WTC11 (cell line): ENCODE data around the gene KLHL29.

Experiments used
- ATF1 ChIP-seq: sonication (generic); formaldehyde crosslinking; IDR thresholded peaks from 2 replicates; pipeline ENCODE4 v1.8.1; 2023; ENCODE audit warnings: mild to moderate bottlenecking, moderate library complexity, missing genetic modification reagents
- CREB1 ChIP-seq: sonication (generic); formaldehyde crosslinking; IDR thresholded peaks from 2 replicates; pipeline ENCODE4 v1.8.0; 2023; ENCODE audit warnings: mild to moderate bottlenecking, missing genetic modification reagents
- CTCF ChIP-seq: fragments of 200-600 bp; IDR thresholded peaks from 2 replicates; pipeline ENCODE4 v1.8.0; 2022; ENCODE audit warnings: antibody characterized with exemption
- ESRRA ChIP-seq: sonication (generic); formaldehyde crosslinking; IDR thresholded peaks from 2 replicates; pipeline ENCODE4 v1.8.1; 2022; ENCODE audit warnings: mild to moderate bottlenecking, missing genetic modification reagents, borderline replicate concordance
- RORB ChIP-seq: fragments of 250-450 bp; sonication (Bioruptor Pico); IDR thresholded peaks from 2 replicates; pipeline ENCODE4 v1.9.0; 2021; ENCODE audit warnings: mild to moderate bottlenecking
- TCF7 ChIP-seq: sonication (generic); formaldehyde crosslinking; IDR thresholded peaks from 2 replicates; pipeline ENCODE4 v1.8.0; 2022; ENCODE audit warnings: mild to moderate bottlenecking, low read depth, missing genetic modification reagents, moderate library complexity
- TP53 ChIP-seq: sonication (generic); formaldehyde crosslinking; IDR thresholded peaks from 2 replicates; pipeline ENCODE4 v1.8.1; 2023; ENCODE audit warnings: mild to moderate bottlenecking, missing genetic modification reagents
- ZNF232 ChIP-seq: sonication (generic); formaldehyde crosslinking; IDR thresholded peaks from 2 replicates; pipeline ENCODE4 v1.8.0; 2022; ENCODE audit warnings: mild to moderate bottlenecking, missing genetic modification reagents
- ZNF263 ChIP-seq: sonication (generic); formaldehyde crosslinking; IDR thresholded peaks from 2 replicates; pipeline ENCODE4 v1.8.1; 2022; ENCODE audit warnings: low read depth, mild to moderate bottlenecking, moderate library complexity, missing genetic modification reagents
- ZNF416 ChIP-seq: fragments of 250-450 bp; sonication (Bioruptor Pico); IDR thresholded peaks from 2 replicates; pipeline ENCODE4 v1.9.0; 2021; ENCODE audit warnings: mild to moderate bottlenecking, inconsistent platforms
- TF ChIP-seq, protein P1 (sequence below): sonication (generic); formaldehyde crosslinking; conservative IDR thresholded peaks from 2 replicates; pipeline ENCODE4 v1.8.1; 2023; ENCODE audit warnings: mild to moderate bottlenecking, low read depth, missing genetic modification reagents, moderate library complexity
- TF ChIP-seq, protein P2 (sequence below): sonication (generic); formaldehyde crosslinking; IDR thresholded peaks from 2 replicates; pipeline ENCODE4 v1.8.1; 2023; ENCODE audit warnings: mild to moderate bottlenecking, missing genetic modification reagents, moderate library complexity
- TF ChIP-seq, protein P3 (sequence below): sonication (generic); formaldehyde crosslinking; IDR thresholded peaks from 2 replicates; pipeline ENCODE4 v1.8.0; 2022; ENCODE audit warnings: mild to moderate bottlenecking, missing genetic modification reagents
- TF ChIP-seq, protein P4 (sequence below): sonication (generic); formaldehyde crosslinking; IDR thresholded peaks from 2 replicates; pipeline ENCODE4 v1.8.1; 2022; ENCODE audit warnings: mild to moderate bottlenecking, moderate library complexity, missing genetic modification reagents

- TF ChIP-seq TP53 (CRISPR knock-in tag): no peak
- TF ChIP-seq, protein P1, sequence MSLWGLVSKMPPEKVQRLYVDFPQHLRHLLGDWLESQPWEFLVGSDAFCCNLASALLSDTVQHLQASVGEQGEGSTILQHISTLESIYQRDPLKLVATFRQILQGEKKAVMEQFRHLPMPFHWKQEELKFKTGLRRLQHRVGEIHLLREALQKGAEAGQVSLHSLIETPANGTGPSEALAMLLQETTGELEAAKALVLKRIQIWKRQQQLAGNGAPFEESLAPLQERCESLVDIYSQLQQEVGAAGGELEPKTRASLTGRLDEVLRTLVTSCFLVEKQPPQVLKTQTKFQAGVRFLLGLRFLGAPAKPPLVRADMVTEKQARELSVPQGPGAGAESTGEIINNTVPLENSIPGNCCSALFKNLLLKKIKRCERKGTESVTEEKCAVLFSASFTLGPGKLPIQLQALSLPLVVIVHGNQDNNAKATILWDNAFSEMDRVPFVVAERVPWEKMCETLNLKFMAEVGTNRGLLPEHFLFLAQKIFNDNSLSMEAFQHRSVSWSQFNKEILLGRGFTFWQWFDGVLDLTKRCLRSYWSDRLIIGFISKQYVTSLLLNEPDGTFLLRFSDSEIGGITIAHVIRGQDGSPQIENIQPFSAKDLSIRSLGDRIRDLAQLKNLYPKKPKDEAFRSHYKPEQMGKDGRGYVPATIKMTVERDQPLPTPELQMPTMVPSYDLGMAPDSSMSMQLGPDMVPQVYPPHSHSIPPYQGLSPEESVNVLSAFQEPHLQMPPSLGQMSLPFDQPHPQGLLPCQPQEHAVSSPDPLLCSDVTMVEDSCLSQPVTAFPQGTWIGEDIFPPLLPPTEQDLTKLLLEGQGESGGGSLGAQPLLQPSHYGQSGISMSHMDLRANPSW (CRISPR knock-in tag): no peak
- TF ChIP-seq, protein P2, sequence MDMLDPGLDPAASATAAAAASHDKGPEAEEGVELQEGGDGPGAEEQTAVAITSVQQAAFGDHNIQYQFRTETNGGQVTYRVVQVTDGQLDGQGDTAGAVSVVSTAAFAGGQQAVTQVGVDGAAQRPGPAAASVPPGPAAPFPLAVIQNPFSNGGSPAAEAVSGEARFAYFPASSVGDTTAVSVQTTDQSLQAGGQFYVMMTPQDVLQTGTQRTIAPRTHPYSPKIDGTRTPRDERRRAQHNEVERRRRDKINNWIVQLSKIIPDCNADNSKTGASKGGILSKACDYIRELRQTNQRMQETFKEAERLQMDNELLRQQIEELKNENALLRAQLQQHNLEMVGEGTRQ (CRISPR knock-in tag): no peak
- no peak for TF ChIP-seq CTCF
- no peak for TF ChIP-seq ESRRA (CRISPR knock-in tag)
- no peak for TF ChIP-seq TCF7 (CRISPR knock-in tag)
- TF ChIP-seq, protein P3, sequence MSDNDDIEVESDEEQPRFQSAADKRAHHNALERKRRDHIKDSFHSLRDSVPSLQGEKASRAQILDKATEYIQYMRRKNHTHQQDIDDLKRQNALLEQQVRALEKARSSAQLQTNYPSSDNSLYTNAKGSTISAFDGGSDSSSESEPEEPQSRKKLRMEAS (CRISPR knock-in tag): no peak
- no peak for TF ChIP-seq CREB1
- no peak for TF ChIP-seq ZNF263 (CRISPR knock-in tag)
- no peak for TF ChIP-seq ZNF416
- no peak for TF ChIP-seq ZNF232 (CRISPR knock-in tag)
- no peak for TF ChIP-seq ATF1 (CRISPR knock-in tag)
- TF ChIP-seq, protein P4, sequence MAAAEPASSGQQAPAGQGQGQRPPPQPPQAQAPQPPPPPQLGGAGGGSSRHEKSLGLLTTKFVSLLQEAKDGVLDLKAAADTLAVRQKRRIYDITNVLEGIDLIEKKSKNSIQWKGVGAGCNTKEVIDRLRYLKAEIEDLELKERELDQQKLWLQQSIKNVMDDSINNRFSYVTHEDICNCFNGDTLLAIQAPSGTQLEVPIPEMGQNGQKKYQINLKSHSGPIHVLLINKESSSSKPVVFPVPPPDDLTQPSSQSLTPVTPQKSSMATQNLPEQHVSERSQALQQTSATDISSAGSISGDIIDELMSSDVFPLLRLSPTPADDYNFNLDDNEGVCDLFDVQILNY (CRISPR knock-in tag): no peak
- TF ChIP-seq RORB: no peak
Measured at GRCh38 chr2:23695890-23696751, 311.1 kb downstream of the KLHL29 start.
